ENCODE data around the gene SPO11.

SPO11 gene

GRCh38 chr20:57287007-57287880, 42.4 kb upstream of the SPO11 start:
- TF ChIP-seq FOXM1 (IDR thresholded peaks at IDR 0.05; ENCODE audit: borderline replicate concordance, low read depth) (no peak), USF1 (IDR thresholded peaks at IDR 0.05) (no peak), EGR1 (IDR thresholded peaks at IDR 0.05) (no peak), TEAD4 (IDR thresholded peaks at IDR 0.05) (no peak), REST (IDR thresholded peaks at IDR 0.05; ENCODE audit: low read depth) (no peak), RAD21 (IDR thresholded peaks at IDR 0.05; ENCODE audit: low read depth) (no peak), TAF1 (IDR thresholded peaks at IDR 0.05; ENCODE audit: low read depth) (no peak), TCF12 (IDR thresholded peaks at IDR 0.05; ENCODE audit: low read depth) (no peak), MAX (IDR thresholded peaks at IDR 0.05) (no peak), CREB1 (IDR thresholded peaks at IDR 0.05; ENCODE audit: low read depth) (no peak), YY1 (IDR thresholded peaks at IDR 0.05; ENCODE audit: low read depth) (no peak), NFIC (IDR thresholded peaks at IDR 0.05) (no peak), EP300 (IDR thresholded peaks at IDR 0.05; ENCODE audit: borderline replicate concordance) (no peak), ZBTB7A (IDR thresholded peaks at IDR 0.05; ENCODE audit: low read depth) (no peak), CEBPB (IDR thresholded peaks at IDR 0.05) (no peak)

- no peak for TF ChIP-seq USF1 (IDR thresholded peaks at IDR 0.05)
- no peak for TF ChIP-seq MAX (IDR thresholded peaks at IDR 0.05)
- no peak for TF ChIP-seq TCF12 (IDR thresholded peaks at IDR 0.05; ENCODE audit: low read depth)
- no peak for TF ChIP-seq ZBTB7A (IDR thresholded peaks at IDR 0.05; ENCODE audit: low read depth)
- no peak for TF ChIP-seq NFIC (IDR thresholded peaks at IDR 0.05)
- TF ChIP-seq RAD21 (IDR thresholded peaks at IDR 0.05; ENCODE audit: low read depth), result no peak
- TF ChIP-seq YY1 (IDR thresholded peaks at IDR 0.05; ENCODE audit: low read depth), result no peak
Observed at GRCh38 chr20:57287901-57288300, 41.7 kb upstream of the SPO11 start.

- no peak for TF ChIP-seq YY1 (IDR thresholded peaks at IDR 0.05; ENCODE audit: low read depth)
- no peak for TF ChIP-seq TEAD4 (IDR thresholded peaks at IDR 0.05)
- TF ChIP-seq CREB1 (IDR thresholded peaks at IDR 0.05; ENCODE audit: low read depth), result no peak
- no peak for TF ChIP-seq ZBTB7A (IDR thresholded peaks at IDR 0.05; ENCODE audit: low read depth)
- no peak for TF ChIP-seq TCF12 (IDR thresholded peaks at IDR 0.05; ENCODE audit: low read depth)
- TF ChIP-seq REST (IDR thresholded peaks at IDR 0.05; ENCODE audit: low read depth), result no peak
- TF ChIP-seq CEBPB (IDR thresholded peaks at IDR 0.05), result no peak
- TF ChIP-seq RAD21 (IDR thresholded peaks at IDR 0.05; ENCODE audit: low read depth), result no peak
- TF ChIP-seq FOXM1 (IDR thresholded peaks at IDR 0.05; ENCODE audit: borderline replicate concordance, low read depth), result no peak
- no peak for TF ChIP-seq TAF1 (IDR thresholded peaks at IDR 0.05; ENCODE audit: low read depth)
- TF ChIP-seq NFIC (IDR thresholded peaks at IDR 0.05), result no peak
- no peak for TF ChIP-seq USF1 (IDR thresholded peaks at IDR 0.05)
- no peak for TF ChIP-seq MAX (IDR thresholded peaks at IDR 0.05)
- no peak for TF ChIP-seq EP300 (IDR thresholded peaks at IDR 0.05; ENCODE audit: borderline replicate concordance)
- TF ChIP-seq EGR1 (IDR thresholded peaks at IDR 0.05), result no peak
Observed at GRCh38 chr20:57288651-57289277, 40.8 kb upstream of the SPO11 start.

- TF ChIP-seq ZBTB7A (IDR thresholded peaks at IDR 0.05; ENCODE audit: low read depth) (no peak), TEAD4 (IDR thresholded peaks at IDR 0.05) (no peak), FOXM1 (IDR thresholded peaks at IDR 0.05; ENCODE audit: borderline replicate concordance, low read depth) (no peak), TCF12 (IDR thresholded peaks at IDR 0.05; ENCODE audit: low read depth) (no peak), USF1 (IDR thresholded peaks at IDR 0.05) (no peak), REST (IDR thresholded peaks at IDR 0.05; ENCODE audit: low read depth) (no peak), NFIC (IDR thresholded peaks at IDR 0.05) (no peak), EP300 (IDR thresholded peaks at IDR 0.05; ENCODE audit: borderline replicate concordance) (no peak), EGR1 (IDR thresholded peaks at IDR 0.05) (no peak), YY1 (IDR thresholded peaks at IDR 0.05; ENCODE audit: low read depth) (no peak), CREB1 (IDR thresholded peaks at IDR 0.05; ENCODE audit: low read depth) (no peak), MAX (IDR thresholded peaks at IDR 0.05) (no peak), TAF1 (IDR thresholded peaks at IDR 0.05; ENCODE audit: low read depth) (no peak)
Observed at GRCh38 chr20:57289391-57290177, 40.0 kb upstream of the SPO11 start.

Measured in Ishikawa (cell line).